ENCODE measurements around the gene LAMA3. TPM values are rescaled to one million over a fixed set of nuclear protein-coding genes. Genes with fewer than 3 reads are reported as not detected.

Gene LAMA3
- total RNA-seq, 1 donor from 2014 or later, result 106 TPM

DNA sequence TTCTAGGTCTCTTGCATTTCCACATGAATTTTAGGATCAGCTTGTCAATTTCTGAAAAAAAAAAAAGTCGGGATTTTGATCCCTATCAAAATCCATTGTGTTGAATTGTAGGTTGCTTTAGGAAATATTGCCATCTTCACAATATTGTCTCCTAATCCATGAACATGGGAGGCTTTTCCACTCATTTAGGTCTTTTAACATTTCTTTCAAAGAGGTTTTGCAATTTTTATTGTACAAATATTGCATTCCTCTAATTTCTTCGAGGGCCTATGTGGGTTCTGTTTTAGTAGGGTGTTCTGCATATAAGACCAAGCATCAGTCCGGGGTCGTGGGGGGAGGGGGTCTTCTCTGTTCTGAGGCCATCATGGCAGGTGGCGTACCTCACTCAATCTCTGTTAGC is 725 bp upstream of the LAMA3 start:
- Histone ChIP-seq H3K27me3 (no peaks in the 10 kb centered on the region), H3K36me3 (no peaks in the 10 kb centered on the region), H3K9me3 (no peaks in the 10 kb centered on the region), H3K4me3 (peak overlapping the region; percentile 57 to 72), H3K4me1 (peaks cover 22% of the 10 kb centered on the region), H3K27ac (peak overlapping the region; percentile 91)
- TF ChIP-seq POLR2AphosphoS5 (IDR thresholded peaks at IDR 0.05; ENCODE audit: insufficient read depth in 1 of 2, low read depth in 1 of 2) (no peak), POLR2A (IDR thresholded peaks at IDR 0.05) (no peak)
- TF ChIP-seq, protein P1, sequence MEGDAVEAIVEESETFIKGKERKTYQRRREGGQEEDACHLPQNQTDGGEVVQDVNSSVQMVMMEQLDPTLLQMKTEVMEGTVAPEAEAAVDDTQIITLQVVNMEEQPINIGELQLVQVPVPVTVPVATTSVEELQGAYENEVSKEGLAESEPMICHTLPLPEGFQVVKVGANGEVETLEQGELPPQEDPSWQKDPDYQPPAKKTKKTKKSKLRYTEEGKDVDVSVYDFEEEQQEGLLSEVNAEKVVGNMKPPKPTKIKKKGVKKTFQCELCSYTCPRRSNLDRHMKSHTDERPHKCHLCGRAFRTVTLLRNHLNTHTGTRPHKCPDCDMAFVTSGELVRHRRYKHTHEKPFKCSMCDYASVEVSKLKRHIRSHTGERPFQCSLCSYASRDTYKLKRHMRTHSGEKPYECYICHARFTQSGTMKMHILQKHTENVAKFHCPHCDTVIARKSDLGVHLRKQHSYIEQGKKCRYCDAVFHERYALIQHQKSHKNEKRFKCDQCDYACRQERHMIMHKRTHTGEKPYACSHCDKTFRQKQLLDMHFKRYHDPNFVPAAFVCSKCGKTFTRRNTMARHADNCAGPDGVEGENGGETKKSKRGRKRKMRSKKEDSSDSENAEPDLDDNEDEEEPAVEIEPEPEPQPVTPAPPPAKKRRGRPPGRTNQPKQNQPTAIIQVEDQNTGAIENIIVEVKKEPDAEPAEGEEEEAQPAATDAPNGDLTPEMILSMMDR (IDR thresholded peaks at IDR 0.05), result no peak
- no peak for DNase-seq (ENCODE audit: extremely low spot score in 2 of 2)
- intact Hi-C loops (cut with DNase I), result no loop called here

DNA sequence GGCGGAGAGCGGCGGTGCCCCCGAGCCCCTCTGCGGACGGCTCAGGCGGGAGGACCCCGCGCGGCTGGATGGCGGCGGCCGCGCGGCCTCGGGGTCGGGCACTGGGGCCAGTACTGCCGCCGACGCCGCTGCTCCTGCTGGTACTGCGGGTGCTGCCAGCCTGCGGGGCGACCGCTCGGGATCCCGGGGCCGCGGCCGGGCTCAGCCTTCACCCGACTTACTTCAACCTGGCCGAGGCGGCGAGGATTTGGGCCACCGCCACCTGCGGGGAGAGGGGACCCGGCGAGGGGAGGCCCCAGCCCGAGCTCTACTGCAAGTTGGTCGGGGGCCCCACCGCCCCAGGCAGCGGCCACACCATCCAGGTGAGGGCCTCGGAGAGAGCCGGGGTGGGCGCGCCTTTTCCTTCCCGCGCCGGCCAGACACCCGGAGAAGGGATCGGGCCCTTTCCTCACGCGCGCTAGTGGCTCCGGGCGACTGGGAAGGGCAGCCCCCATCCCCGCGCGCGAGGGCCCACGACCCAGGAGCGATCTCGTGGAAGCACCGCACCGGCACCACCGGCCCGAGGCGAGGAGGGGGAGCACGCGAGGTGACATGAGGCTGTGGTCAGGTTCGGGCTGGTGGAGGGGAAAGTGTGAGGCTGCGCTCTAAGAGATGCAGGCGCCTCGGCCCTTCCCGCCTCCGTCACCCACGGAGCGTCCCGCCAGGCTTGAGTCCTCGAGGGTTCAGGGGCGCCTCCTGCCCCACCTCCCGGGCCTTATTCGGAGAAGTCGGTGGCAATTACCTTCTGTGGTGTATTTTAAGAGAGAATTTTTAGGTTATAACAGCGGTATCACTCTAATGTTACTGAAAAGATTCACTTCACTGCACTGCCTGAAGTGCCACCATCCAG is 607 bp downstream of the LAMA3 start:
- H3K27ac ChIP-seq, result peak overlapping the region; percentile 91
- H3K4me1 ChIP-seq, result peaks cover 16% of the 10 kb centered on the region
- no peaks in the 10 kb centered on the region for H3K27me3 ChIP-seq
- no peak for DNase-seq (ENCODE audit: extremely low spot score in 2 of 2)
- intact Hi-C loops (cut with DNase I), result no loop called here
- H3K36me3 ChIP-seq, result no peaks in the 10 kb centered on the region
- TF ChIP-seq, protein P1 (IDR thresholded peaks at IDR 0.05), result no peak
- peak in 1 of 2 donors; percentile 57 for TF ChIP-seq POLR2AphosphoS5 (IDR thresholded peaks at IDR 0.05; ENCODE audit: insufficient read depth in 1 of 2, low read depth in 1 of 2)
- TF ChIP-seq POLR2A (IDR thresholded peaks at IDR 0.05), result no peak
- no peaks in the 10 kb centered on the region for H3K9me3 ChIP-seq
- peak overlapping the region; percentile 57 to 72 for H3K4me3 ChIP-seq

DNA sequence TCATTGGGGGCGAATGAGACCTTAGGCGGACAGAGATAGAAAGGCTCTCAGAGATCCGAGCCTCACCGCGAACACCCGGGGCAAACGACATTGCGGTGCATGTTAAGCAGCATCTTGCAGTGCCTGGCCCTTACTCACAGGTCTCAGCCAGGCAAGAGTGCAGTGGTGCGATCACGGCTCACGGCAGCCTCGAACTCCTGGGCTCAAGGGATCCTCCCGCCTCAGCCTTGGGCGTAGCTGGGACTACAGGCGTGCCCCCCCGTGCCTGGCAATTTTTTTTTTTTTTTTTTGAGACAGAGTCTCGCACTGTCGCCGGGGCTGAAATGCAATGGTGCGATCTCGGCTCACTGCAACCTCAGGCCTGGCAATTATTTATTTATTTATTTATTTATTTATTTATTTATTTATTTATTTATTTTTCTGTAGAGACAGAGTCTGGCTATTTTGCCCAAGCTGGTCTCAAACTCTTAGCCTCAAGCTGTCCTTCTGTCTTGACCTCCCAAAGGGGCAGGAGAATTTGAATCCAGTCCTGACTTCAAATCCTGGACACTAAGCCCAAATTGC is 1.3 kb downstream of the LAMA3 start:
- intact Hi-C loops (cut with DNase I), result no loop called here
- peaks cover 22% of the 10 kb centered on the region for H3K4me1 ChIP-seq
- peak overlapping the region; percentile 91 for H3K27ac ChIP-seq
- H3K4me3 ChIP-seq, result peak overlapping the region; percentile 57 to 72
- H3K36me3 ChIP-seq, result no peaks in the 10 kb centered on the region
- no peak for DNase-seq (ENCODE audit: extremely low spot score in 2 of 2)
- H3K9me3 ChIP-seq, result no peaks in the 10 kb centered on the region
- no peaks in the 10 kb centered on the region for H3K27me3 ChIP-seq
- no peak for TF ChIP-seq POLR2A (IDR thresholded peaks at IDR 0.05)
- TF ChIP-seq, protein P1 (IDR thresholded peaks at IDR 0.05), result no peak
- TF ChIP-seq POLR2AphosphoS5 (IDR thresholded peaks at IDR 0.05; ENCODE audit: insufficient read depth in 1 of 2, low read depth in 1 of 2), result no peak

DNA sequence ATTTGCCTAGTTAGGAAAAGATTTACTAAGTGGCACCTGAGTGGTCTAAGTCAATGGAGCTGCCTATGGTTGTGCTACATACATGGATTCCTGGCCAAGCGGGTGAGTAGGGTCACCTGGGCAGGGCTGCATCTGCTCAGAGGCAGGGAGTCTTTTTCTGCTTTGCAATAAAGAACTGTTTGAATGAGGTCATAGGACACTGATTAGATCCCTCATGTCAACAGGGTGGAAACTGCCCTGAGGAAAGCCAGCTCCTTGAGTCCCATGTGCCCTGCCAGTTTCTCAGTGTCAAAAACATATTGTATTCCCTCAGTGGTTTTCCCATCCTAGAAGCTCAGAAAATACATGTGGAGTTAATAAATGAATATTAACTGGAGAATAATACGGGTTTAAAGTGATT is 4.6 kb downstream of the LAMA3 start:
- no peaks in the 10 kb centered on the region for H3K36me3 ChIP-seq
- H3K27ac ChIP-seq, result no peak overlapping the region
- no peaks in the 10 kb centered on the region for H3K9me3 ChIP-seq
- intact Hi-C loops (cut with DNase I), result no loop called here
- H3K27me3 ChIP-seq, result no peaks in the 10 kb centered on the region
- TF ChIP-seq POLR2AphosphoS5 (IDR thresholded peaks at IDR 0.05; ENCODE audit: insufficient read depth in 1 of 2, low read depth in 1 of 2) (no peak), POLR2A (IDR thresholded peaks at IDR 0.05) (no peak)
- TF ChIP-seq, protein P1 (IDR thresholded peaks at IDR 0.05), result no peak
- no peak for DNase-seq (ENCODE audit: extremely low spot score in 2 of 2)
- no peak overlapping the region for H3K4me3 ChIP-seq
- peaks cover 17% of the 10 kb centered on the region for H3K4me1 ChIP-seq
